Tibial nerve (tissue), 4 donors: ENCODE results near the gene COPB2. TPM values are rescaled to one million over a fixed set of nuclear protein-coding genes. Genes with fewer than 3 reads are reported as not detected.

ENCODE experiments used
- DNase-seq, 2 donors: peaks; one replicate each; pipeline ENCODE4 v3.0.0-alpha.2; 2019; ENCODE audit warnings: low spot score in 2 of 2
- H3K27ac ChIP-seq, 4 donors: fragments of 200-600 bp; sonication (generic) in 3 of 4; one replicate each; pipeline ENCODE4 v1.5.1; 2017 to 2019; ENCODE audit warnings: mild to moderate bottlenecking in 1 of 4
- H3K27me3 ChIP-seq, 2 donors: fragments of 200-600 bp; sonication (generic) in 1 of 2; one replicate each; pipeline versions ENCODE4 v1.5.1 to v1.6.0; 2017 to 2019
- H3K36me3 ChIP-seq, 3 donors: fragments of 200-600 bp; sonication (generic); one replicate each; pipeline ENCODE4 v1.5.1; 2018 to 2019
- H3K4me1 ChIP-seq, 4 donors: fragments of 200-600 bp; sonication (generic) in 3 of 4; one replicate each; pipeline ENCODE4 v1.5.1; 2017 to 2019
- H3K4me3 ChIP-seq, 4 donors: fragments of 200-600 bp; sonication (generic) in 3 of 4; one replicate each; pipeline ENCODE4 v1.5.1; 2017 to 2019; ENCODE audit warnings: mild to moderate bottlenecking in 1 of 4, moderate library complexity in 1 of 4
- H3K9me3 ChIP-seq, 4 donors: fragments of 200-600 bp; sonication (generic) in 3 of 4; one replicate each; pipeline ENCODE4 v1.5.1; 2017 to 2019
- CTCF ChIP-seq, 5 experiments: fragments of 200-600 bp in 3 of 5; fragments of 450-650 bp in 2 of 5; sonication (generic) in 3 of 5; IDR thresholded peaks; one replicate each; pipeline ENCODE4 v1.5.1; 2016 to 2019; ENCODE audit warnings: antibody characterized with exemption in 5 of 5, mild to moderate bottlenecking in 3 of 5, moderate library complexity in 2 of 5
- EP300 ChIP-seq, 2 donors: sonication (generic); formaldehyde crosslinking; IDR thresholded peaks; one replicate each; pipeline ENCODE4 v1.6.1; 2017; ENCODE audit warnings: antibody characterized with exemption in 2 of 2, mild to moderate bottlenecking in 1 of 2
- POLR2A ChIP-seq, 2 donors: fragments of 450-650 bp; IDR thresholded peaks; one replicate each; pipeline ENCODE4 v1.6.1; 2017; ENCODE audit warnings: antibody characterized with exemption in 2 of 2, mild to moderate bottlenecking in 2 of 2, moderate library complexity in 2 of 2
- WGBS, 2 donors: methylation state at CpG; one replicate each; pipeline ENCODE4 v1.1.5; 2018; 5-methylcytosine and 5-hydroxymethylcytosine counted together
- total RNA-seq, 4 donors: library from RNA; depleted of rRNA; stranded (reverse); fragments of >200 nt; gene quantifications; one replicate each; pipeline ENCODE4 v1.1.0, GENCODE V29; 2016

The COPB2 gene
- total RNA-seq, 4 donors from 2014 or later = 59.1 to 72.4 (median 66.0) TPM

GRCh38 chr3:139358841-139359562 is 30.4 kb downstream of the COPB2 start:
- Histone ChIP-seq H3K27ac (no peak overlapping the region), H3K27me3 (no peaks in the 10 kb centered on the region), H3K36me3 (peaks cover 0 to 100% (median 25%) of the 10 kb centered on the region in 3 donors), H3K4me1 (peaks cover 0 to 7% (median 0%) of the 10 kb centered on the region in 4 donors), H3K9me3 (no peaks in the 10 kb centered on the region), H3K4me3 (no peak overlapping the region)
- no peak for DNase-seq
- WGBS, 2 donors = 58 to 60% methylated on average over 3 of the region's 3 CpGs
- TF ChIP-seq CTCF (IDR thresholded peaks at IDR 0.05) (no peak), EP300 (IDR thresholded peaks at IDR 0.05) (no peak), POLR2A (IDR thresholded peaks at IDR 0.05) (no peak)

- H3K27ac ChIP-seq = no peak overlapping the region
- H3K4me3 ChIP-seq = no peak overlapping the region
- peaks cover 0 to 98% (median 22%) of the 10 kb centered on the region in 3 donors for H3K36me3 ChIP-seq
- H3K27me3 ChIP-seq = no peaks in the 10 kb centered on the region
- no peak for DNase-seq
- no peaks in the 10 kb centered on the region for H3K9me3 ChIP-seq
- H3K4me1 ChIP-seq = peaks cover 0 to 7% (median 0%) of the 10 kb centered on the region in 4 donors
- 81 to 83% methylated on average over 4 of the region's 4 CpGs for WGBS, 2 donors
- no peak for TF ChIP-seq POLR2A (IDR thresholded peaks at IDR 0.05)
- no peak for TF ChIP-seq EP300 (IDR thresholded peaks at IDR 0.05)
- no peak for TF ChIP-seq CTCF (IDR thresholded peaks at IDR 0.05)
These were observed 31.5 kb downstream of the COPB2 start for GRCh38 chr3:139357899-139358298.

DNA sequence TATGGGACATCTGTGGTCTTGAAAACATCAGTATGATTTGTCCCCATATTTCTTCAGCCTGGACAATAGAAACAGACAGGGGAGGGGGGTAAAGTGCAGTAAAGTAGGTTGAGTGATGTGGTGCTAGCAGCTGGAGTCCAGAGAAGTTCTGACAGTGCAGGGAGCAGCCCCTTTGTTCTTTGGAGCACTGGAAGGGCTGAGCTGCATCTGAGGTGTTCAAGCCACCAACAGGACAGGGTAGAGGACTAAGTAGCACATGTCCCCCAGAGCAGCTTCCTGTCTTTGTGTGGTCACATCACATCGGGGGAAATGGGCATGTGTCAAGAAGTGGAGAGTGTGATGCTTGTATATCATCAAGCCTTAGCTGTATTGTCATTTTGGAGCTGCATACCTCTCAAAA is 33.6 kb downstream of the COPB2 start:
- no peak overlapping the region for H3K27ac ChIP-seq
- peaks cover 0 to 7% (median 0%) of the 10 kb centered on the region in 4 donors for H3K4me1 ChIP-seq
- no peaks in the 10 kb centered on the region for H3K27me3 ChIP-seq
- H3K9me3 ChIP-seq = no peaks in the 10 kb centered on the region
- DNase-seq = no peak
- TF ChIP-seq CTCF (IDR thresholded peaks at IDR 0.05) = no peak
- TF ChIP-seq EP300 (IDR thresholded peaks at IDR 0.05) = no peak
- TF ChIP-seq POLR2A (IDR thresholded peaks at IDR 0.05) = no peak
- H3K4me3 ChIP-seq = no peak overlapping the region
- WGBS, 2 donors = 59 to 65% methylated on average over 1 of the region's 1 CpG
- peaks cover 0 to 98% (median 21%) of the 10 kb centered on the region in 3 donors for H3K36me3 ChIP-seq

- Histone ChIP-seq H3K9me3 (no peaks in the 10 kb centered on the region), H3K36me3 (peaks cover 0 to 98% (median 20%) of the 10 kb centered on the region in 3 donors), H3K27ac (no peak overlapping the region), H3K27me3 (no peaks in the 10 kb centered on the region), H3K4me3 (no peak overlapping the region), H3K4me1 (peaks cover 0 to 7% (median 0%) of the 10 kb centered on the region in 4 donors)
- no peak for TF ChIP-seq POLR2A (IDR thresholded peaks at IDR 0.05)
- TF ChIP-seq CTCF (IDR thresholded peaks at IDR 0.05) = no peak
- TF ChIP-seq EP300 (IDR thresholded peaks at IDR 0.05) = no peak
- DNase-seq = no peak
- 42 to 57% methylated on average over 4 of the region's 4 CpGs for WGBS, 2 donors
These were observed 34.0 kb downstream of the COPB2 start for GRCh38 chr3:139355476-139355875.

- H3K27me3 ChIP-seq = no peaks in the 10 kb centered on the region
- WGBS, 2 donors = 93 to 94% methylated on average over 4 of the region's 4 CpGs
- H3K4me3 ChIP-seq = no peak overlapping the region
- H3K9me3 ChIP-seq = no peaks in the 10 kb centered on the region
- DNase-seq = no peak
- peaks cover 0 to 7% (median 0%) of the 10 kb centered on the region in 4 donors for H3K4me1 ChIP-seq
- no peak overlapping the region for H3K27ac ChIP-seq
- TF ChIP-seq EP300 (IDR thresholded peaks at IDR 0.05) = no peak
- TF ChIP-seq CTCF (IDR thresholded peaks at IDR 0.05) = no peak
- no peak for TF ChIP-seq POLR2A (IDR thresholded peaks at IDR 0.05)
- peaks cover 0 to 98% (median 19%) of the 10 kb centered on the region in 3 donors for H3K36me3 ChIP-seq
These were observed 34.8 kb downstream of the COPB2 start for GRCh38 chr3:139354661-139355060.
